ENCODE measurements around the gene NAA38.

Gene NAA38

GRCh38 chr17:7856811-7857712, at the start of gene NAA38:
Gene NAA38 (minus strand): TSS chr17:7857559. CDS start chr17:7857463, 96 bp downstream.
- Histone ChIP-seq H4K20me1 (ENCODE audit: insufficient read depth, low read length) (no peaks in the 10 kb centered on the region), H3K79me2 (ENCODE audit: insufficient read depth, low read length) (no peaks in the 10 kb centered on the region), H3K27me3 (ENCODE audit: insufficient read depth, low read length) (no peaks in the 10 kb centered on the region), H2AFZ (ENCODE audit: low read length) (no peak within 1 kb of the TSS), H3K4me3 (ENCODE audit: low read depth, low read length, poor library complexity, severe bottlenecking) (peak within 1 kb of the TSS; percentile 65), H3K4me1 (ENCODE audit: insufficient read depth, low read length, severe bottlenecking) (peaks cover 32% of the 10 kb centered on the region), H3K4me2 (ENCODE audit: low read length) (peak within 1 kb of the TSS; percentile 80), H3K27ac (ENCODE audit: low read depth, low read length, poor library complexity, severe bottlenecking) (peak within 1 kb of the TSS; percentile 92), H3K9me2 (ENCODE audit: low read depth, low read length) (no peaks in the 10 kb centered on the region), H3F3A (ENCODE audit: insufficient read depth, low read length) (no peaks in the 10 kb centered on the region), H3K9ac (ENCODE audit: low read length) (peak within 1 kb of the TSS; percentile 92), H3K36me3 (ENCODE audit: insufficient read depth, low read length) (peaks cover 38% of the 10 kb centered on the region; the same call in 1 of the 2 replicates), H3K9me3 (ENCODE audit: low read length) (no peaks in the 10 kb centered on the region)
- TF ChIP-seq, protein P1, sequence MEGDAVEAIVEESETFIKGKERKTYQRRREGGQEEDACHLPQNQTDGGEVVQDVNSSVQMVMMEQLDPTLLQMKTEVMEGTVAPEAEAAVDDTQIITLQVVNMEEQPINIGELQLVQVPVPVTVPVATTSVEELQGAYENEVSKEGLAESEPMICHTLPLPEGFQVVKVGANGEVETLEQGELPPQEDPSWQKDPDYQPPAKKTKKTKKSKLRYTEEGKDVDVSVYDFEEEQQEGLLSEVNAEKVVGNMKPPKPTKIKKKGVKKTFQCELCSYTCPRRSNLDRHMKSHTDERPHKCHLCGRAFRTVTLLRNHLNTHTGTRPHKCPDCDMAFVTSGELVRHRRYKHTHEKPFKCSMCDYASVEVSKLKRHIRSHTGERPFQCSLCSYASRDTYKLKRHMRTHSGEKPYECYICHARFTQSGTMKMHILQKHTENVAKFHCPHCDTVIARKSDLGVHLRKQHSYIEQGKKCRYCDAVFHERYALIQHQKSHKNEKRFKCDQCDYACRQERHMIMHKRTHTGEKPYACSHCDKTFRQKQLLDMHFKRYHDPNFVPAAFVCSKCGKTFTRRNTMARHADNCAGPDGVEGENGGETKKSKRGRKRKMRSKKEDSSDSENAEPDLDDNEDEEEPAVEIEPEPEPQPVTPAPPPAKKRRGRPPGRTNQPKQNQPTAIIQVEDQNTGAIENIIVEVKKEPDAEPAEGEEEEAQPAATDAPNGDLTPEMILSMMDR (IDR thresholded peaks at IDR 0.05; ENCODE audit: low read length): peak; percentile 47; the same call in 1 of the 2 replicates
- TF ChIP-seq EZH2 (IDR thresholded peaks at IDR 0.05; ENCODE audit: borderline replicate concordance, low read length): no peak

DNA sequence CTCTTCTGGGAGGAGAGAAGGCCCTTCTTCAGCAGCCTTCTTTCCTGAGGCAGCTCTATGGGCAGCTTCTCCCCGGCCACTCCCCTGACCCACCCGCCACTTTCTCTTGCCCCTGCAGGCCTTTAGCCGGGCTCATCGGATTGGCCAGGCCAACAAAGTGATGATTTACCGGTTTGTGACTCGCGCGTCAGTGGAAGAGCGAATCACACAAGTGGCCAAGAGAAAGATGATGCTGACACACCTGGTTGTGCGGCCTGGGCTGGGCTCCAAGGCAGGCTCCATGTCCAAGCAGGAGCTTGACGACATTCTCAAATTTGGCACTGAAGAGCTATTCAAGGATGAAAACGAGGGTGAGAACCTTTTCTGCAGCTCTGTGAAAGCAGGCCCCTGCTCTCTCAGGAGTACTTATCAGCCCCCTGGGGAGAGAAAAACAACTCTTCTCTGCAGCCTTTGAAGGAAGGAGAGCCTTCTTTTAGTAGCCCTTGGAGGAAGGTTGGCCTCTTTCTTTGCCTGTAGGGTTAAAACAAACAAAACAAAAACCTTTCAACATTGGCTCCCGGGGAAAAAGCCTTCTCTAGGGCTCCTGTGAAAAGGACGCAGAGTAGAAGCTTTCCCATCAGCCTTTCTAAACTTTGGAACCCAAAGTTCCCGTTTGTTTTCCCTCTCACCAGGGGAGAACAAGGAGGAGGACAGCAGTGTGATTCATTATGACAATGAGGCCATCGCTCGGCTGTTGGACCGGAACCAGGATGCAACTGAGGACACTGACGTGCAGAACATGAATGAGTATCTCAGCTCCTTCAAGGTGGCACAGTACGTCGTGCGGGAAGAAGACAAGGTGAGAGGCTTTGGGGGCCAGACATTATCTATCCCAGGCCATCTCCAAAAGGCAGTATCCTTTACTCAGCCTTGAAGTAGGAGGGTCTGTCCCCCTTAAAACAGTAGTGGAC, 46.1 kb upstream of the NAA38 start:
- Histone ChIP-seq H3K4me1 (ENCODE audit: insufficient read depth, low read length, severe bottlenecking) (no peaks in the 10 kb centered on the region), H3K27ac (ENCODE audit: low read depth, low read length, poor library complexity, severe bottlenecking) (no peak overlapping the region), H3F3A (ENCODE audit: insufficient read depth, low read length) (no peaks in the 10 kb centered on the region), H3K9me3 (ENCODE audit: low read length) (no peaks in the 10 kb centered on the region), H3K9me2 (ENCODE audit: low read depth, low read length) (no peaks in the 10 kb centered on the region), H2AFZ (ENCODE audit: low read length) (no peak overlapping the region), H3K79me2 (ENCODE audit: insufficient read depth, low read length) (no peaks in the 10 kb centered on the region), H3K27me3 (ENCODE audit: insufficient read depth, low read length) (no peaks in the 10 kb centered on the region), H3K4me2 (ENCODE audit: low read length) (no peak overlapping the region), H4K20me1 (ENCODE audit: insufficient read depth, low read length) (no peaks in the 10 kb centered on the region), H3K9ac (ENCODE audit: low read length) (no peak overlapping the region), H3K4me3 (ENCODE audit: low read depth, low read length, poor library complexity, severe bottlenecking) (no peak overlapping the region), H3K36me3 (ENCODE audit: insufficient read depth, low read length) (peaks cover 100% of the 10 kb centered on the region)
- TF ChIP-seq, protein P1 (IDR thresholded peaks at IDR 0.05; ENCODE audit: low read length): no peak
- TF ChIP-seq EZH2 (IDR thresholded peaks at IDR 0.05; ENCODE audit: borderline replicate concordance, low read length): no peak

- TF ChIP-seq EZH2 (IDR thresholded peaks at IDR 0.05; ENCODE audit: borderline replicate concordance, low read length): no peak
- TF ChIP-seq, protein P1 (IDR thresholded peaks at IDR 0.05; ENCODE audit: low read length): no peak
- no peak overlapping the region for H3K4me2 ChIP-seq (ENCODE audit: low read length)
- H3F3A ChIP-seq (ENCODE audit: insufficient read depth, low read length): no peaks in the 10 kb centered on the region
- H3K27ac ChIP-seq (ENCODE audit: low read depth, low read length, poor library complexity, severe bottlenecking): no peak overlapping the region
- H4K20me1 ChIP-seq (ENCODE audit: insufficient read depth, low read length): no peaks in the 10 kb centered on the region
- peaks cover 96% of the 10 kb centered on the region for H3K36me3 ChIP-seq (ENCODE audit: insufficient read depth, low read length)
- no peaks in the 10 kb centered on the region for H3K79me2 ChIP-seq (ENCODE audit: insufficient read depth, low read length)
- H3K9me2 ChIP-seq (ENCODE audit: low read depth, low read length): no peaks in the 10 kb centered on the region
- H3K4me3 ChIP-seq (ENCODE audit: low read depth, low read length, poor library complexity, severe bottlenecking): no peak overlapping the region
- H2AFZ ChIP-seq (ENCODE audit: low read length): no peak overlapping the region
- no peaks in the 10 kb centered on the region for H3K9me3 ChIP-seq (ENCODE audit: low read length)
- no peak overlapping the region for H3K9ac ChIP-seq (ENCODE audit: low read length)
- H3K4me1 ChIP-seq (ENCODE audit: insufficient read depth, low read length, severe bottlenecking): no peaks in the 10 kb centered on the region
- no peaks in the 10 kb centered on the region for H3K27me3 ChIP-seq (ENCODE audit: insufficient read depth, low read length)
These were observed 40.4 kb upstream of the NAA38 start for GRCh38 chr17:7897773-7898172.

Data from OCI-LY1 (cell line).